Measurements from ENCODE around the gene APBA2.

GRCh38 chr15:29115093-29115991, 229.6 kb downstream of the APBA2 start:
- TF ChIP-seq CTCF (IDR thresholded peaks at IDR 0.05) (peak in 1 of 4 experiments; percentile 7), POLR2A (IDR thresholded peaks at IDR 0.05) (no peak)
